ENCODE results near the gene DERA.

DNA sequence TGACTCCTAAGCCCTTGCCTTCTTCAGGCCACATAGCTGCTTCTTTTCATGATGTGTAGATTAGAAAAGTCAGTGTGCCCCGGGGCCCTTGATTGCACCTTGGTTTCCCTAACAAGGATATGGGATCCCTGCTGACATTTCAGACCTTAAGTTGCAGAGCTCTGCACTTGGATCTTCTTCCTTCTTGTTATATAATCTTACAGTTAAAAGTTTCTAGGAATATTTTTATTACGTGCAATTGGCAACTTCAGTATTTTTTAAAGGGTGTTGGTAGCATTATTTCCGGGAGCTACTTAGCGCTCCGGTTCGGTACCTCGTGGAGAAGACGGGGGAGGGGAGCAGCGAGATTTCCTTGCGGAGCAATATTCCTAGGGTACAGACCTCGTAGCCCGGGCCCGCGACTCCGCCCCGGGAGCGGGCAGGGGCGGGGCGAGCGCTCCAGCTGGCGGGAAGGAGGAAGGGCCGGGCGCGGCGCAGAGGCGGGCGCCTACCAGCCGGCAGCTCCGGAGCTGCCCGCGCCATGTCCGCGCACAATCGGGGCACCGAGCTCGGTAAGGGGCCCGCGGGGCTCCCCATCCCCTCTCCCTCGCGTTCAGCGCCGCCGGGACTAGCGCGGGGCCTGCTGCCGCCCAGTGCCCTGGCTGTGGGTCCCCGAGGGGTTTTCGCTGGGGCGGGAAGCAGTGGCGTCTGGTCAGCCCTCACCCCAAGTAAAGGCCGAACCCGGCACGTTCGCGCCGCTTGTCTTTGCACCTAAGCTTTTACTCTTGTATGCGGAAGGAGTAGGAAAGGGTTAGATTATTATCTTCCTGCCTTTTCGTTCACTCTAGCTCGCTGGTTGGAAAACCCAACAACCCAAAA lies at the start of gene DERA:
- peak; percentile 68 for TF ChIP-seq POLR2A (IDR thresholded peaks at IDR 0.05)
- TF ChIP-seq, protein P1, sequence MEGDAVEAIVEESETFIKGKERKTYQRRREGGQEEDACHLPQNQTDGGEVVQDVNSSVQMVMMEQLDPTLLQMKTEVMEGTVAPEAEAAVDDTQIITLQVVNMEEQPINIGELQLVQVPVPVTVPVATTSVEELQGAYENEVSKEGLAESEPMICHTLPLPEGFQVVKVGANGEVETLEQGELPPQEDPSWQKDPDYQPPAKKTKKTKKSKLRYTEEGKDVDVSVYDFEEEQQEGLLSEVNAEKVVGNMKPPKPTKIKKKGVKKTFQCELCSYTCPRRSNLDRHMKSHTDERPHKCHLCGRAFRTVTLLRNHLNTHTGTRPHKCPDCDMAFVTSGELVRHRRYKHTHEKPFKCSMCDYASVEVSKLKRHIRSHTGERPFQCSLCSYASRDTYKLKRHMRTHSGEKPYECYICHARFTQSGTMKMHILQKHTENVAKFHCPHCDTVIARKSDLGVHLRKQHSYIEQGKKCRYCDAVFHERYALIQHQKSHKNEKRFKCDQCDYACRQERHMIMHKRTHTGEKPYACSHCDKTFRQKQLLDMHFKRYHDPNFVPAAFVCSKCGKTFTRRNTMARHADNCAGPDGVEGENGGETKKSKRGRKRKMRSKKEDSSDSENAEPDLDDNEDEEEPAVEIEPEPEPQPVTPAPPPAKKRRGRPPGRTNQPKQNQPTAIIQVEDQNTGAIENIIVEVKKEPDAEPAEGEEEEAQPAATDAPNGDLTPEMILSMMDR (IDR thresholded peaks at IDR 0.05): no peak
- TF ChIP-seq POLR2AphosphoS5 (IDR thresholded peaks at IDR 0.05): peak; percentile 43 to 63 (median 60)

All from breast epithelium (tissue), 3 donors.